ENCODE results near the gene MRTO4. TPM values are rescaled to one million over a fixed set of nuclear protein-coding genes. Genes with fewer than 3 reads are reported as not detected.
A peak's percentile ranks its signal among the peaks of the same experiment; 100 is the strongest.

MRTO4 gene
- total RNA-seq, 3 donors from 2014 or later = 17.7 to 18.2 (median 18.1) TPM

GRCh38 chr1:19305880-19306279 is 54.3 kb downstream of the MRTO4 start:
- Histone ChIP-seq H3K4me3 (no peak overlapping the region), H3K9me3 (no peaks in the 10 kb centered on the region), H3K4me1 (ENCODE audit: low read depth) (peaks cover 24% of the 10 kb centered on the region), H3K36me3 (ENCODE audit: low read depth) (peaks cover 3% of the 10 kb centered on the region)
- DNase-seq = no peak
- no peak for ATAC-seq
- no peak for TF ChIP-seq CTCF (IDR thresholded peaks at IDR 0.05)
- intact Hi-C loops (cut with DNase I, micrococcal nuclease) = no loop called here

GRCh38 chr1:19306941-19307340 is 55.3 kb downstream of the MRTO4 start:
- intact Hi-C loops (cut with DNase I, micrococcal nuclease) = no loop called here
- DNase-seq = no peak
- Histone ChIP-seq H3K9me3 (no peaks in the 10 kb centered on the region), H3K4me1 (ENCODE audit: low read depth) (peaks cover 28% of the 10 kb centered on the region), H3K4me3 (no peak overlapping the region), H3K36me3 (ENCODE audit: low read depth) (peaks cover 4% of the 10 kb centered on the region)
- TF ChIP-seq CTCF (IDR thresholded peaks at IDR 0.05) = no peak
- no peak for ATAC-seq

- ATAC-seq (peak; percentile 65), DNase-seq (peak; percentile 85 to 87 (median 85))
- intact Hi-C loops (cut with DNase I, micrococcal nuclease) = no loop called here
- no peak for TF ChIP-seq CTCF (IDR thresholded peaks at IDR 0.05)
- Histone ChIP-seq H3K9me3 (no peaks in the 10 kb centered on the region), H3K4me3 (no peak overlapping the region), H3K4me1 (ENCODE audit: low read depth) (peaks cover 33% of the 10 kb centered on the region), H3K36me3 (ENCODE audit: low read depth) (peaks cover 3% of the 10 kb centered on the region)
Observed at GRCh38 chr1:19307794-19308508, 56.3 kb downstream of the MRTO4 start.

GRCh38 chr1:19308509-19308907 is 56.9 kb downstream of the MRTO4 start:
- TF ChIP-seq CTCF (IDR thresholded peaks at IDR 0.05) = no peak
- DNase-seq (no peak), ATAC-seq (no peak)
- H3K36me3 ChIP-seq (ENCODE audit: low read depth) = peaks cover 3% of the 10 kb centered on the region
- peaks cover 37% of the 10 kb centered on the region for H3K4me1 ChIP-seq (ENCODE audit: low read depth)
- H3K4me3 ChIP-seq = no peak overlapping the region
- intact Hi-C loops (cut with DNase I, micrococcal nuclease) = no loop called here
- no peaks in the 10 kb centered on the region for H3K9me3 ChIP-seq

GRCh38 chr1:19309123-19309813 is 57.7 kb downstream of the MRTO4 start:
- Histone ChIP-seq H3K36me3 (ENCODE audit: low read depth) (peaks cover 3% of the 10 kb centered on the region), H3K4me3 (no peak overlapping the region), H3K4me1 (ENCODE audit: low read depth) (peaks cover 38% of the 10 kb centered on the region), H3K9me3 (no peaks in the 10 kb centered on the region)
- intact Hi-C loops (cut with DNase I, micrococcal nuclease) = no loop called here
- ATAC-seq = no peak
- TF ChIP-seq CTCF (IDR thresholded peaks at IDR 0.05) = no peak
- DNase-seq = no peak

Other genes starting within 250 kb of the MRTO4 start
- gene UBR4, start 41.5 kb upstream of the MRTO4 start, total RNA-seq = 100 to 1,000 TPM; 108 to 159 (median 128) TPM
- gene EMC1, start 281 bp upstream of the MRTO4 start, total RNA-seq = 10 to 100 TPM; 37.7 to 42.3 (median 38.3) TPM
- gene AKR7A3, start 37.0 kb downstream of the MRTO4 start, total RNA-seq = 10 to 100 TPM; 40.9 to 97.8 (median 93.7) TPM
- 10 to 100 TPM; 57.9 to 85.2 (median 72.1) TPM for gene AKR7A2, start 60.3 kb downstream of the MRTO4 start, total RNA-seq
- 10 to 100 TPM; 11.3 to 16.2 (median 13.6) TPM for gene SLC66A1, start 60.5 kb downstream of the MRTO4 start, total RNA-seq
- gene CAPZB, start 233.7 kb downstream of the MRTO4 start, total RNA-seq = 100 to 1,000 TPM; 346 to 393 (median 381) TPM

All from mucosa of descending colon (tissue), 3 donors.